HG03060 (cell line): Measurements from ENCODE around the gene SCIN.
"Not testable (repeated sequence)": the region's sequence is repeated elsewhere in the genome, so short reads cannot be mapped to it uniquely, and the experiment has no call there.

Experiments
- ATAC-seq: cut with Tn5 transposase; IDR thresholded peaks from one replicate; pipeline ENCODE4 v1.9.1; 2021; ENCODE audit warnings: low read depth, moderate number of reproducible peaks; ENCODE audit not compliant: unreplicated experiment

The SCIN gene

DNA sequence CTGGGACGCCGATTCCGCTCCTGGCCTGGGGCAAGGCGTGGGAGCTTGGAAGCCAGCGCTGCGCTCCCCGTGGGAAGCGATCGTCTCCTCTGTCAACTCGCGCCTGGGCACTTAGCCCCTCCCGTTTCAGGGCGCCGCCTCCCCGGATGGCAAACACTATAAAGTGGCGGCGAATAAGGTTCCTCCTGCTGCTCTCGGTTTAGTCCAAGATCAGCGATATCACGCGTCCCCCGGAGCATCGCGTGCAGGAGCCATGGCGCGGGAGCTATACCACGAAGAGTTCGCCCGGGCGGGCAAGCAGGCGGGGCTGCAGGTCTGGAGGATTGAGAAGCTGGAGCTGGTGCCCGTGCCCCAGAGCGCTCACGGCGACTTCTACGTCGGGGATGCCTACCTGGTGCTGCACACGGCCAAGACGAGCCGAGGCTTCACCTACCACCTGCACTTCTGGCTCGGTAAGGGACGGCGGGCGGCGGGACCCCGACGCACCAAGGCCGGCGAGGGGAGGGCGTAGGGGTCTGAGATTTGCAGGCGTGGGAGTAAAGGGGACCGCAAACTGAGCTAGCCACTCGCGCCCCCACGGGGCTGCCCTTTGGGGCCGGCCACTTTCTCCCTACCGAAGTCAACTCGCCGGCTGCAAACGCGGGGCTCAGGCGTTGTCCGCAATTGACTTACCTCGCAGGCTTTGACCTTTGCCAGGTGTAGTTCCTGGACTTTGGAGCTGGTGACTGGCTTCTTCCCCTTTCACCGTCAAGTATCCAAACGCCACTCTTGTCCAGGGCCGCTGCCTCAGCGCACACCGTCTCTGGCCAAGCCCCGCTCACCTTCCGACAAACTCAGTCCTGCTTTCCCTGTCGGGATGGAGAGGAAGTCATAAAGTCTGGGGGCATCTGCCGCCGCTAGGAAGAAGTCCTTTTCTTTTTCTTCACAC, at the start of gene SCIN:
SCIN (plus strand) TSS at position 187 of the 928 bp plus-strand sequence; CDS start at position 254, 67 bp downstream.
- no peak for ATAC-seq

DNA sequence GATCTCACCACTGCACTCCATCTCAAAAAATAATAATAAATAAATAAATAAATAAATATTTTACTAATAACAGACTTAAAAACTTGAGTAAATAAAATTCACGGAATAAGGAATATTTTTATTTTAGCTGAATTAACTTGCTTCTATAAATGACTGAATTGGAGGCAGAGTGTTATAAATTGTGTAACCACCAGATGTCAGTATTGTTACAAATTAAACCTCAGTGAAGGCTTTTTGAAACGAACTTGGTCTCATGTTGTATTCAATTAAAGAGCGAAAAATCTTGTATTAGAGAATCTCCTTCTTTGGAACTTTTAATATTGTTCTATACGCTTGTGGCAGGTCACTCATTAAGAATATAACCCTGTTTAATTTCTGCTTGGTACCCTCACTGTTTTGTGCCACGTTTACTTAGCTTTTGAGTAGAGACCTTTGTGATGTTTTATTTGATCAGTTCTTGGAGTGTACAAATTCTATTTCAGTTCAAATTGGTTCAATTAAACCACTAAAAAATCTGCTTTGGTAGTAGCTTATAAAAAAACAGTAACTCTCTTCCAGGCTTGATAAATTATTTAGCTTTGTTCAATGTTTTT, 45.6 kb upstream of the SCIN start:
- no peak for ATAC-seq

DNA sequence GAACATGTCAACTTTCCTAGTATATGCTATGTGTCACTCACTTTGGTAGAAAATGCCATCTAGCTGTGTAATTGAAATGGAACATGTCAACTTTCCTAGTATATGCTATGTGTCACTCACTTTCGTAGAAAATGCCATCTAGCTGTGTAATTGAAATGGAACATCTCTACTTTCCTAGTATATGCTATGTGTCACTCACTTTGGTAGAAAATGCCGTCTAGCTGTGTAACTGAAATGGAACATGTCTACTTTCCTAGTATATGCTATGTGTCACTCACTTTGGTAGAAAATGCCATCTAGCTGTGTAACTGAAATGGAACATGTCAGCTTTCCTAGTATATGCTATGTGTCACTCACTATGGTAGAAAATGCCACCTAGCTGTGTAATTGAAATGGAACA, 43.8 kb upstream of the SCIN start:
- not testable (repeated sequence) for ATAC-seq

DNA sequence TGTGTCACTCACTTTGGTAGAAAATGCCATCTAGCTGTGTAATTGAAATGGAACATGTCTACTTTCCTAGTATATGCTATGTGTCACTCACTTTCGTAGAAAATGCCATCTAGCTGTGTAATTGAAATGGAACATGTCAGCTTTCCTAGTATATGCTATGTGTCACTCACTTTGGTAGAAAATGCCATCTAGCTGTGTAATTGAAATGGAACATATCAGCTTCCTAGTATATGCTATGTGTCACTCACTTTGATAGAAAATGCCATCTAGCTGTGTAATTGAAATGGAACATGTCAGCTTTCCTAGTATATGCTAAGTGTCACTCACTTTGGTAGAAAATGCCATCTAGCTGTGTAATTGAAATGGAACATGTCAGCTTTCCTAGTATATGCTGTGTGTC, 42.9 kb upstream of the SCIN start:
- not testable (repeated sequence) for ATAC-seq

GRCh38 chr7:12529971-12530710, 40.4 kb upstream of the SCIN start:
- no peak for ATAC-seq

DNA sequence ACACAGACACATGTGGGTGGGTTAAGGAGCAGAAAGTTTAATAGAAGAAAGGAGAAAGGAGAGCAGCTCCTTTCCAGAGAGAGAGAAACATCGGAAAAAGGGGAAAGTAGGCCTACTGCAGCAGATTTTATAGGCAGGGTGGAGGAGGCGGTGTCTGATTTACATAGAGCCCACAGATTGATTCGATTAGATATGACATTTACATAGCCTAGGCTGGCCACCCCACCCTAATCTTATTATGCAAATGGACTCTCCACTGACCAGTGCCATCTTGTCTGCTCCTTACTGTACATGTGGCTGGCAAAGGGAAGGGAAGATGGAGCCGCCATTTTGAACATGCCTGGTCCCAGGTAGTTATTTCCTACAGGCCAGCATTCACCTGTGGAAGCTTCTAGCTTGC, 38.7 kb upstream of the SCIN start:
- ATAC-seq: no peak

DNA sequence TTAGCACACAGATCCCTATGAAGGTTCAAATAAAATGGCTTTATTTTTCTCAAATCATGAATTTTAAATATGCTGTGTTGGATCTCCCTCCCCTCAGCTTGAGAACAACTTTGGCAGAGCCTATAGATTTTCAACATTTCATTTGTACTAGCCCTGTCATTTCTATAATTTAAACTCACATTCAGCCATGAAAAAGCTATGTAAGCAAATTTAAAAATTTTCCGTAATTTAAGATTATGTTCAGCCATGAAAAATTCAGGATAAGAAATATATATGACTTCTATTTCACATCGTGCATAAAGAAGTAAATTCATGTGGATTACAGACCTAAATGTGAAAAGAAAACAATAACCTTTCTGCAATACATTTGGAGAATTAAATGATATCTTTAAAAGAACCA, 36.5 kb upstream of the SCIN start:
- no peak for ATAC-seq

GRCh38 chr7:12539681-12540080, 30.8 kb upstream of the SCIN start:
- ATAC-seq: no peak

DNA sequence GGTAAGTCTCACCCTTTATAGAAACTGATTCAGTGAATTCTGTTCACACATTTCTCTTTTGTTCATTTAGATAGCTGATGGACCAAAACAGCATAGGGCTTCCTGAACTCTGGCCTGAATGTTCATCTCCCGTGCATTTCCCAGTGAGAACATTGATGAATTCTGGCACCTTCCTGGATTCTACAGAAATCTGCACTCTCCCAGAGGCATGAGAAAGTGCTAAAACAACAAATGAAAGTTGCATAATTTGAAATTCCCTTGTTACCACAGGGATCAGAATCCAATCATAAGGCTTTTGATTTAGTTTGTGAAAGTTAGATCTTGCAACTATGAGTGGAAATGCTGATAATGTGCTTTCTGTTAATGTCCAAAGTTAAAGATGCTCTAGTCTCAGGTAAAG, 29.7 kb upstream of the SCIN start:
- ATAC-seq: no peak

- ATAC-seq: no peak
These were observed 26.9 kb upstream of the SCIN start for GRCh38 chr7:12543586-12543985.

GRCh38 chr7:12549106-12549505, 21.4 kb upstream of the SCIN start:
- no peak for ATAC-seq

- ATAC-seq: no peak
These were observed 19.6 kb upstream of the SCIN start for GRCh38 chr7:12550956-12551355.

- no peak for ATAC-seq
These were observed 17.6 kb upstream of the SCIN start for GRCh38 chr7:12552876-12553275.

GRCh38 chr7:12553416-12553815, 17.1 kb upstream of the SCIN start:
- ATAC-seq: no peak

DNA sequence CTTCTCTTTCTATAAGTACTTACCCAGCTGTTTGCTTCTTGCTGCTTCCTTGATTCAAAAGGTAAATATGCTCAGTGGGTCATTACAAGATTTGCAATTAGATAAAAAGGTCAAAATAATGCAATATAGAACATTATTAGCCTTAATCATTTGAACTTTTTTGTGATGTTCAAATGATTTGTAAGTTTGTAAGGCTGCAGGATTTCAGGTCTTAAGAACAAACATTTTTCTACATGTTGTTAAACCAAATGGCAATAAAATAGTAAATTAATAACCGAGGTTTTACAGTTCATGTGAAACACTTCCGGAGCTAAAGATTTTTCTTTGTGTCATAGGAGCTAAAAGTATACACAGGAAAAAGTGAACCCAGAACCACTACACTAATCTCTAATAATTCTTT, 16.2 kb upstream of the SCIN start:
- ATAC-seq: no peak

DNA sequence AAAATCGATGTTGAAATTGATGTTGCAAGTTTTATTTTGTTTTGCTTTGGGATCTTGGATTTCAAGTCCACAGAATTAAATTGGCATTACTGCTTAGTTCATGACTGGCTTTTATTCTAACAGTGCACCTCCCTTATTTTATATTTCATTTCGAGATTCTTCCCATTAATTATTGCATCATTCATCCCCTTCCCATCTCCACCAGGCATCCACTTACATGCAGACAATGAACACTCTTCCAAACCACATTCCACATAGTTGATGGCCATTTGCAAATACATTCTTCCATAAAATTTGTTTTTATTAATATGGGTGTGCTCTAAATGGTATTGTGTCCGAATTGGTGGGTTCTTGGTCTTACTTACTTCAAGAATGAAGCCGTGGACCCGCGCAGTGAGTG, 15.6 kb upstream of the SCIN start:
- ATAC-seq: no peak

DNA sequence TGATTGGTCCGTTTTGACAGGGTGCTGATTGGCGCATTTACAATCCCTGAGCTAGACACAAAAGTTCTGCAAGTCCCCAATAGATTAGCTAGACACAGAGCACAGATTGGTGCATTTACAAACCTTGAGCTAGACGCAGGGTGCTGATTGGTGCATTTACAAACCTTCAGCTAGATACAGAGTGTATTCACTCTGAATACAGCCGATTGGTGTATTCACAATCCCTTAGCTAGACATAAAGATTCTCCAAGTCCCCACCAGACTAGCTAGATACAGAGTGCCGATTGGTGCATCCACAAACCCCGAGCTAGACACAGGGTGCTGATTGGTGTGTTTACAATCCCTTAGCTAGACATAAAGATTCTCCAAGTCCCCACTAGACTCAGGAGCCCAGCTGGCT, 14.8 kb upstream of the SCIN start:
- ATAC-seq: not testable (repeated sequence)

- ATAC-seq: not testable (repeated sequence)
These were observed 14.3 kb upstream of the SCIN start for GRCh38 chr7:12556139-12556792.

DNA sequence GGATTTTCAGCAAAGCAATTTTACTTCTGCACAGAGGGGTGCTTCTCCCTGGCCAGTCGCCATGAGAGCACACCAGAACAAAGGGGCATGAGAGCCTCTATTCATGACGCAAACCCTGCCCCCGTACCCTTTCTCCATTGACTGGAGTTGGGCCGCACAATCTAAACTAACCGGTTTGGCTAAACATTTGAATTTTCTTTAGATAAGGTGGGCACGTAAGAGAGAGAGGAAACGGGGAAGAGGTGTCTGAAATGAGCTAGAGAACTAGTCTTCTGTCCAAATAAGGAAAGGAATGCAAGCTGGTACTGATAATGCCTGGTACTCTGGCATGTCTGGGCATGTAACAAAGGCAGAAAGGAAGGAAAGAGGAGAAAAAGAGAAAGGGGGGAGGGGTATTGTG, 13.2 kb upstream of the SCIN start:
- no peak for ATAC-seq

DNA sequence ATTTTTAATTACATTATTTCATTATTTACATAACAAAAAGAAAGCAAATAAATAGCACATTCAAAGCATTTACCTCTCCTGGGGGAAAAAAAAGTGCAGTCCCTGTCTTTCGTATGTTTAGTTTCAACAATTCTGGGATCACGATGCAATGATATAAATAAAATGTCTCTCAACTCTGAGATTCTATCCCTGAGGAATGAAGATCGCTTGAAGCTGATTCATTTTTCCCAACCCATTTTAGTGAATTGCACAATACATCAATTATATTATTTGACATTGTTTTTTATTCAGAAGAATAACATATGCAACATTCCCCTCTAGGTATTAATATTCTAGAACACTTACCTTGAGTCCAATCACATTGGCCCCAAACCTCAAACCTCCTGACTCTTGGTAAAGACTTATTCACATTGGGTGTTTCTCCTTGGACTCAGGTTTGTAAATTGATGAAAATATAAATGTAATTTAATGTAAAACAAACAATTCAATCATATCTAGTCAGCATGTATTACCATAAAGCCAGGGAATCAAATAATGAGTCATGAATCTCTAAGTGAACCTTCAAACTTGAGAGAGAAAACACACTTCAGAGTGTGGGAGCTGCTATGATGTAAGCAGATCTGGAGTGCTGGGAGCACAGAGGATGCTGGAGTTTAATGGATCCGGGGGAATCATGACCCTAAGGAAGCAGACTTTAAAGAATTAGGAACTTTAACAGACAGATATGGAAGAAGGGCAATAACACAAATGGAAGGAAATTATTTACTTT, 5.3 kb upstream of the SCIN start:
- no peak for ATAC-seq
